HG03457 (cell line): Measurements from ENCODE around the gene GRID1.

Source experiments
- ATAC-seq: cut with Tn5 transposase; IDR thresholded peaks from one replicate; pipeline ENCODE4 v1.9.1; 2021; ENCODE audit warnings: moderate number of reproducible peaks; ENCODE audit not compliant: unreplicated experiment

The GRID1 gene

DNA sequence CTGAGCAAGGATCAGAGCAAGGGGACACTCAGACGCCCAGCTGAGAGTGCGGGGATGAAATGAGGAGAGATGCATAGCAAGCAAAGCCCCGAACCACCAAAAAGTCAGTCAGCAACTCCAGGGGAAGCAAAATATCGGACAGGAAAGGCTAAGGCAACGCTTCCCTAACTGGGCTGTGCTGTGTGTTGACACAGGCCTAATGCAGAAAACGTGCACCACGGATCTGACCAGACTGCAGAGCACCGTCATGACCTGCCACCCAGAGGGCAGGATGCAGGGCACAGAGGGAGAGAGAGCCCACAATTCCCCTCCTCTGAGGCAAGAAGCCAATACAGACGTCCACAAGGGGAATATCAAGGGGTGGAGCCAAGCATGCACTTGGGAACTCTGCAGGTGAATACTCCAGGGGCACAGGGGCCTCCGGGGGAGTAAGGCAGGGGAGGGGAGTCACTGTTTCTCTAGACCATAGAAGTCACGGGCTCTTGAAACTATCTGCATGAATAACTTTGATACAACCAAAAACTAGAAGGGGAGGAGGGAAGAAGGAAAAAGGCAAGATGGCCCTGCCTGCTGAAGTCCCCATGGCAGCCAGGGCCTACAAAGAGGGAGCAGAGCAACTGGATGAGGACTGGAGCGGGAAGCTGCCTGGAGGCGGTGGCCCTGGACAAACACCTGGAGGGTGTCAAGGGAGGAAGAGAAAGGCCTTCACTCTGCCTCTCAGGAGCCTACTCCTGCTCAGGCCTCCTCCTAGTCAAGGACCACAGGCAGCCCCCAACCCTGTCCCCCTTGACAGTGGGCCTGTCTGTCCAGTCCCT lies 26.2 kb downstream of the GRID1 start:
- ATAC-seq, result no peak

DNA sequence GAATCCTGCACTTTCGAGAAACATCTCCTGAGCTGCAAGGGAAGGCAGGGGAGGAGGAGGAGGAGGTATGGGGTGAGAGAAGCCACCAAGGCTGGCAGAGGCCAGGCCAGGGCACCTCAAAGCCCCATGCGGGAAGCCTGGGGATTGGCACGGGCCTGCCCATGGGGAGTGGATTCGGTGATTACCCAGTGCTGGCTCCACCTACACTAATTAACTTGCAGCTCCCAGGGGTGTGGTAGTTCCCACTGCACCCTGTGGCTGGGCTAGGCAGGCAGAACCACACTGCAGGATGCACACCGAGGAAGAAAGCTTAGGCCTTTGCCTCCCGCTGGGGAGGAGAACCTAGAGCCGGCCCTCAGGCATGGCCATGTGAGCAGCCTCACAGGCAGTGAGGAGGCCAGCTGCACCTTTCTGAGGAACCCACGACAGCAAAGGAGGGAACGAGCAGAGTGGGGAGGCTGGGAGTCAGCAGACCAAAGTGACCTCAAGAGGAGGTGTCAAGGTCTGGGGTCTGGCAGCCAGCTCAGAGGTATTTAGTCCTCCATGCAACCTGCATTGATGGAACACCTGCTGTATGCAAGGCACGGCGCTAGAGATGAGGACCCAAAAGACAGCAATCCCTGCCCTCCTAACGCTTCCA lies 27.2 kb downstream of the GRID1 start:
- no peak for ATAC-seq

DNA sequence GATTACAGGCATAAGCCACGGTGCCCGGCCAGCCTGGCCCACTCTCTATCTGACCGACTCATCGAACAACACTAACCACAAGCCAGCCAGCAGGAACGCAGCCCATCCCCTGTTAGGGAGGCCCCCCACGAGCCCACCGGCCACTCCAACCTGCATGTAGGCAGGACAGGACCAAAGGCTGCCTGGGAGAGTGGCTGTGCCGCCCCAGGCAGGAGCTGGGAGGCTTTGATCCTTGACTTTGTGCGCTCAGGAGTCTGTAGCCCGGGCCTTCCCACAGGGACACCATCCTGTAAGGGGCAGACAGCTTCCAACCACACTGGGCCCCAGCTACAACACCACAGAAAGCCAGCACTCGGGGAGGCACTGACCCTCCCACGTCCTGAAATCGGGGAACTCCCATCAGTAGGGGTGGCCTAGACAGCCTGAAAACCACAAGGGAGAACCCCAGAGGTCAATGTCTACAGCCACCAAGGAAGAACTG lies 29.4 kb downstream of the GRID1 start:
- ATAC-seq, result no peak

DNA sequence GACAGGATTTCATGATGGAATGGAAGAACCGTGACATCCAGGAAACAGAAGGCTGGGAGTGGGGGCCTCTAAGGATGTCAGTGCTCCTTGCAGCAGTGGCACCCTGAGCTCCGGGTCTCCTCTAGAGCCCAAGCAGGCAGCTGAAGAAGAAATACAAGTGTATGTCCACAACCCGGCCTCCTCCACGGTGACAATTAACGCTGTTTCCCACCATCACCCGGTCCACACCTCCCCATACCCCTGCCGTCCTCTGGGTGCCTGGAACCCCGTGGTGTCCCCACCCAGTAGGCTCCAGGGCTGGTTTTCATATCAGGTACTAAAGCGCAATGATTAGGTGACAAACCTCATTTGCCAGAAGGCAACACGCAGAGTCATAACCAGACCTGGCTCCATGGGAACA lies 30.3 kb downstream of the GRID1 start:
- ATAC-seq, result no peak

DNA sequence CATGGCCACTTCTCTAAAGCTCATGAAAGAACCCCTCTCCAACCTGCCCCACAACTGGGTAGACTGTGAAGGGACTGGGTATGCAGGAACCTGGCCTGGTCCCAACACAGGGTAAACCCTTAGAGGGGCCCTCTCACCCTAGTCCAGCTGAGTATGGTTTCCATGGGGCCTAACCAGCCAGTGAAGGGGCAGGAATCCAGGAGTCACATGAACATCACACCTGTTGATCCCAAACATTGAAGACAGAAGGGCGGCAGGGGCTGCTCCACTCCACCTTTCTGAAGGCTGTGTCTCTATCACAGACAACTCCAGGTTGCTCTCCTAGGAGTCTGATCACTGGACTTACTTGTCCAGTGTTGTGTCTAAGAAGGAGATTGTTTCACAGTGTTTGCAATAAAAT lies 30.8 kb downstream of the GRID1 start:
- ATAC-seq, result no peak

DNA sequence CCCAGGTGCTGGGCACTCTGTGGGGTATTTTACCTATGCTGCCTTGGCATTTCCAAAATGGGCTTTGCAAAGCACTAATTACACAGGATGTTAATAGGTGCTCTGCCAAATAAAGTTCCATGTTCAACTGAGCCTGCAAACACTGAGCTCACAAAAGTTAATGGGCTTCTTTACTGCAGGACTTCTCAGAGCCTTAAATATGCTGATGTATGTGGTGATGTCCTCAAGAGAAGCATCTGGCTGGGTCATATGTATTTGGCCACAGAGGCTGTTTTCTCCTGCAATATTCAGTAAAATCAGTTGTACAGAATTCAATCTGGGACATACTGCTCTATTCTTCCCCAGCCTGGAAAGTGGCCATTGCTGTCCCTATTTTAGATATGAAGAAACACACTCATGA lies 31.3 kb downstream of the GRID1 start:
- no peak for ATAC-seq

DNA sequence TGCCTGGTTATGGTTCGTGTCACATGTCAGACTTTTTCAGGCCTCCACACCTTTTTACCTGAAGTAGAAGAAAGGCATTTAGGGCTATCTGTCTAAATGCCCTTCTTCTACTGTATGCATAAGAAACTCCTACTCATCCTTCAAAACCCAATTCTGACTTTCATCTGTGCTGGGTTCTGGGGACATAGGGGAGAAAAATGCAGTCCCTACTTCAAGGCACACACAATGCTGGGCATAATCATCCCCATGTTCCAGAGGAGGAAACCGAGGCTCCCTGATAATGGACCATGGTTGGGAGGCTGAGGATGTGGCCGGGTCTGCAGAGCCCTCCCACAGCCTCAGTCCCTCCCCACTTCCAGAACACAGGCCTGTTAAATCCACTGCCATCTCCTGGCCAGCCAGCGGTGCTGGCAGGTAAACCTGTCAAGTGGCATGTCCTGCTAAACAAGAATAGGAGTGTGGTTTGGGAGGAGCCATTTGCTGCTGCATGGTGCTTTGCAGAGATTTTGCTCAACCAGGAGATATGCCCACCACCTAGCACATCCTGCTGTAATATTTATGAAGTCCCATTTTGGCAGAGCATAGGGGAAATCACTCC lies 32.0 kb downstream of the GRID1 start:
- no peak for ATAC-seq

DNA sequence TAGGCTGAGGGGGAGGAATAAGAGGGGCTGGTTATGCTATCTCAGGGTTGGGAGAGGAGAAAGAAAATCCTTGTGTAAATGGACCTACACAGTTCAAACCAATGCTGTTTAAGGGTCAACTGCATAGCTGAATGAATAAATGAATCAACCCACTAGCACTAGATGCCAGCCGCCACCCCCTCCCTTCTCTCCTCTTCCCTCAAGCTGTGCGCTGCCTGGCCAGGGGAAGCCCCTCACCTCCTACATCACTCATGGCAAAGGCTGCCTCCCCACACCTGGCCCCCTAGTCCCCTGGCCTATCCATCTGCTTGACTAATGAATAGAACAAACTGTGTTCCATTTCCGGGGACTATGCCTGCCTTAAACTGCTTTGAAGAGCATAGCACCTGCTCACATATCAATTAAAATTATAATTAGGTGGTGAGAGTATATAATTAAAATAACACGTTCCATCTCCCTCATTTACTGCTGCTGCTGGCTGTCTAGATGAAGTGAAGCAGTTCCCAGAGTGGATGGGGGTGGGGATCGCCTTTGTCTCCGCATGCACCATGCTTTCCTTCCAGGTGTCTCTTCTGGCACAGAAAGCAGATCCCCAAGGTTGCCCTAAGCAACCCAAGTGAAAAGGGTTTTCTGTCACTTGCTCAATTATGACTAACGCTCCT lies 32.6 kb downstream of the GRID1 start:
- ATAC-seq, result no peak

DNA sequence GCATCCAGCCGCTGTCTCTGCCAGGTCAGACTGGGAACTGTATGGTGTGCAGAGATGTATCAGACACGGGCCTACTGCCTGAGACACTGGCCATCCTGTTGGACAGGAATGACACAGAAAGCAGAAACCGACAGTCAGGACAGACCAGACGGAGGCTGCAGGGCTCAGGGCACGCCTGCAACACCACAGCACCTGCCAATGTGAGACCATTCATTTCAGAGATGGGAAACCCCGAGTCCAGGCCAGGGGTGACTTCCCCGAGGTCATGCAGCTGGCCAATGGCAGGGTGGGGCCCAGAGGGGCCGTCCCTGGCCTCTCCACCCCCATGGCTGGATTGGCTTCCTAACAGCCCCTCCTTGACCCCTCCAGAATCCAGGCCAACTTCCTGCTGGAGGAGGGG lies 34.7 kb downstream of the GRID1 start:
- ATAC-seq, result no peak

DNA sequence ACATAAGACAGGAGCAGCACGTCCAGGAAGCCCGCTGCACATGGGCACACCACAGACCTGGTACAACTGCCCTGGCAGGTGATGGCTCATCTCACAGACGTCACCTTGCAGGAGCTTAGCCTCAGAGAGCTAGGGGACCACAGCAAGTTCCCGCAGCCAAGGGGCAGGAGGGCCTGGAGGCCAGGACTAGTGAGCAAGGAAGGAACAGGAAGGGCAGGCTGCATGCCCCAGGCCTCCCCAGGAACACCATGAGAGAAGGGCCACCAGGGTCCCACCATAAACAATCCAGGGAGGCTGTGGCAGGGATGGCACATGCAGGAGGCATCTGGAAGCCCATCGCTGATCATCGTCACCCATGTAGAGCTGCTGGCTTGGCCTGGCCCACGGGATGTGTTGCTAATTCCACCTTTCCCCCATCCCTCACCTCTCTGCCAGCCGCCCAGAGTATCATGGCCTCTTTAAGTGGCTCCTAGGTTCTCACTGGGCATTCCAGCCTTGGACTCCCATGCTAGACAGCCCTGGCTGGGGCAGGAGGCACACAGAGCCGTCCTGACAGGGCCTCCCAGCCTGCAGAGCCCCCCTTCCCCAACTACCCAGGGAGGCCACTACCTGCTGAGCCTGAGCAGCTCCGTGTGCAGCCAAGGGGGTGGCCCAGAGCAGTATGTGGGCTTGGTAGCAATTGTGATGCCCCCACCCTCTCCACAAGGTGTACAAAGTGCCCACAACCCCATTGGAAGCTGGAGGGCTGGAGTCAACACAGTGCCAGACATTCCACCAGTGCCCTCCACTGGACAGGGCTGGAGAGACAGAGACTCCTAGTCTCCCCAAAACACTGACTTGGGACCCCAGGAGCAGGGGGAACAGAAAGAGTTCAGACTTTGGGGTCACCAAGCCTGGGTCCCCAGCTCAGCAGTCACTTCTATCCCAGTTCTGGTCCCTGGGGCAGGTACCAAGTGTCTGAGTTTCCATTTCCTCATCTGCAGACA lies 35.5 kb downstream of the GRID1 start:
- no peak for ATAC-seq

DNA sequence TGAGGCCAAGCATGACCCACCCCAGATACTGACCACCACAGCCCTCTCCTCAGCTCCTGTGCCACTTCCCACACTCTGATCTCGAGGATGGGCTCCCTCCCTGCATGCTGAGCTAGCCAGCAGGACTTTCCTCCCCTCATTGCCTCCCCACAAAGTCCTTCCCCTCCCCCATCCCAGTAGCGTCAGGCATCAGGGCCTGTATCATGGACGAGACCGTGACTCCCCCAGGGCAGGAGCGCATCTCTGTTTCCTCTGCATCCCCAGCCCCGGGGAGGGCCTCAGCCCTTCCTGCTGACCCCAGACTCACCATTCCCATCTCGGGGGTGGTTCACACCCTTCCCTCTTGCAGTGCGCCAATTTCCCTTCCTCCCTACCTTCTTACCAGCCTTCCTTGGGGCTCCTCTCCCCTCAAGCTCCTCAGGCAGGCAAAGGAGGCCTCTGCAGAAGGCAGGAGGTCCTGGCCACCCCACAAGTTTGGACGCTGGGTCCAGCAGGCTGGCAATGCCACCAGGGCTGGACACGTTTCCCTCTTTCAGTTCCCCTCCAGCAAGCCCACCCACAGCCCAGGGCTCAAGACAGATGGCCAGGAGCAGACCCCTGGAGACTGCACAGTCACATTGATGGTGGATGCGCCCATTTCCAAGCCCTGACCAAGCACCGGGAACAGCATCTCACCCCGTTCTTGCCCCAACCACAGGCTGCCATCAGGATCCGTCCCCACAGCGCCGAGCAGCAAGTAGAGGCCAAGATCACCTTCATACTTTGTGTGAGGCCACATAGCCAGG lies 36.5 kb downstream of the GRID1 start:
- no peak for ATAC-seq

DNA sequence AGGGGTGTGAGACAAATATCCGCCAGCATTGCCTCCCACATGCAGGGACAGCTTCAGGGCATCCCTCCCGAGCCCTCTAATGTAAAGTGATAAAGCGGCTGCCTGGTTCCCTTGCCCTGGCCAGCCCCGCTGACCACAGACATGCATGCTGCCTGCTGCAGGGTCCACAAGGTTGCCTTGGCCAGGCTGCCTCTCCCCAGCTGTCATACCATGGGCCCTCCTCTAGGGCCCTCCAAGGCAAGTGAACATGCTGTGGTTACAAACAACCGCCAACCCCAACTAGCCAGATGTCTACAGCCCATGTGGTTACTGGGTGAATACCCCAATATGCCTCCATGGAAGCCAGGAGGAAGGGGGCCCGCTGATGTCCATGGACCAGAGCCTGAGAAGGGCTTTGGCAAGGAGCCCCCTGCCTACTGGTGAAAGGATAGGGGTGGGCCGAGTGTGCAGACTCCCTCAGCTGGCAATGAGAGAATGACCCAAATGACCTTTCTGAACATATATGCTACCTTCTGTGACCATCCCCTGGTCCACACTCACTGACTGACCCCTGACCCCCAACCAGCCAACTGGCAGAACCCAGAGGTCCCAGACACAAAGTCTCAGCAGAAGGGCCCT lies 37.4 kb downstream of the GRID1 start:
- no peak for ATAC-seq

DNA sequence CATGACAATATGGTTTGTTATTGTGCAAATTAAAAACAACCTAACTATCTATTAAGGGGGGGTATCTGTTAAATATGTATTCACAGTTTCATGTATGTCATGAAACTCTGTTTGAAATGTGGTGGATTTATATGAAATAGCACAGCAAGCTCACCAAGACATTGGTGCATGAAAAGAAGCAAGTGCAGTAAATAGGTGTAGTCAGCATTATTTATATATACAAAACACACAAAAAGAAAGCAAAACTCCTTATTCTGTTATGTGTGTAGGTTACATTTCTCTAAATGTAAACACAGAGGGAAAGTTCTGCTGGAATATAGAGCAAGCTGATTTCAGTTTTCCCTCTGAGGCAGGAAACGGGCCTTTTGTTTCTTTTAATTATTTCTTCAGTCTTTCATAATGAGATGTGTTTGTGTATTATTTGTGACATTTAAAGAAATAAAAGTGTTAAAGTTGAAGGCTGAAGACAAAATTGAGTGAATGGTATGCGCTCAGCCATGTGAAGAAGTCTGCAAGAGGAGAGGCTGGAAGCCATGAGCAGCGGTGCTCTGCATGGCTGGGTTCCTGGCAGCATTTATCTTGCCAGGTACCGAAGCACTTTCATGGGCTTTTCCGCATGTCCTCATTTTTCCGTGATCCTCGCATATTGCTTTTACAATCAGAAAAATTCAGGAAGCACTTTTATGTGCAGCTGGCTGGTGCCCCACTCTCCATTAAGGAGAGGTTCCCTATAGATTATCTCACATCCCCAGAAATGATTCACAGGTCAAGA lies 38.5 kb downstream of the GRID1 start:
- no peak for ATAC-seq

DNA sequence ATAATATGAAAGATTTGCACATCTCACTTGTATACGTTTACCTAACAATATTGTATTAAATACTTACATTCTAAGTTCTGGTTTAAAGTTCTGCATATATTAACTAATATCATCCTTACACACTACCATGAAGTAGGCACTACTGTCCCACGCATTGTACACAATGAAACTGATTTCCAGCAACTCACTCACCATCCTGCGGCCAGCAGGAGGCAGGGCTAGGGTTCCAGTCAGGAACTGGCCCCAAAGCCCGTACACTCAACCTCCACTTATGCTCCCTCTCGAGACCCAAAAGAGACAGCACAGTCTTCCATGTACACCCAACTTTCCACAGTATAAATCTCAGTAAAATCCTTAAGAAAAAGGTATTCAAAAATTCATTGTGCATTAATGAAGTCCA lies 41.4 kb downstream of the GRID1 start:
- ATAC-seq, result no peak

DNA sequence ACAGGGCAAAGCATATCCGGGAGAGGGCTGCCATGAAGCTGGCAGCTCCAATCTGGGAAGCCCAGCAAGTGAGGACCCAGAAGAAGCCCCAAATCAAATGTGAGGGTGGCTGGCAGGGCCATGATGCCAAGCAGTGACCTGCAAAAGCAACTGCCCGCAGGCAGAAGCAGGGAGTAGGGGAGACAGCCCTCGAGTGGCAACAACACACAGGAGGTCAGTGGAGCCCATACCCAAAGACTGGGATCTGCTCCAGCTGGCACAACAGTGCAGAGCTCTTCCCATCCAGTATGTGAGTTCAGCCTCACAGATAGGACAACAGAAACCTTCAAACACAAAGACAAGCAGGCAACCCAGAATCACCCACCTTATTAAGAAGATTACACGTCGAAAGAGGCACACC lies 45.0 kb downstream of the GRID1 start:
- ATAC-seq, result no peak

DNA sequence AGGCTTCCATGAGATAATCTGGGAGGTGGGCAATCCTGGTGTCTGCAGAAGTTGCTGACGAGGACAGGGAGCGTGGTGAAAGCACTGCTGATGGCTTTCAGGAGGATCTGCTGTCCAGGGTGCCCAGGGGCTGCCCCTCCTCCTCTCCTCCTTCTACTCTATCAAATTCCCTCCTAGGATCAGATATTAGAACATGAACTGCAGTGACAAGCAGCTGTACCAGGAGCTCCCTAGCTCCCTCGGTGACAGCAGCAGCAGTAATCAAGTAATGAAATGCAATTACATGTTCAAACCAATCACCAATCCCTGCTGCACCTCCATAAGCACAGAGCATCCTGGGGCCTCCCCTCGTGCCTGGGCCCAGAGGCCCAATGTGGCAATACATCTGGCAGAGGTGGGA lies 46.9 kb downstream of the GRID1 start:
- no peak for ATAC-seq

DNA sequence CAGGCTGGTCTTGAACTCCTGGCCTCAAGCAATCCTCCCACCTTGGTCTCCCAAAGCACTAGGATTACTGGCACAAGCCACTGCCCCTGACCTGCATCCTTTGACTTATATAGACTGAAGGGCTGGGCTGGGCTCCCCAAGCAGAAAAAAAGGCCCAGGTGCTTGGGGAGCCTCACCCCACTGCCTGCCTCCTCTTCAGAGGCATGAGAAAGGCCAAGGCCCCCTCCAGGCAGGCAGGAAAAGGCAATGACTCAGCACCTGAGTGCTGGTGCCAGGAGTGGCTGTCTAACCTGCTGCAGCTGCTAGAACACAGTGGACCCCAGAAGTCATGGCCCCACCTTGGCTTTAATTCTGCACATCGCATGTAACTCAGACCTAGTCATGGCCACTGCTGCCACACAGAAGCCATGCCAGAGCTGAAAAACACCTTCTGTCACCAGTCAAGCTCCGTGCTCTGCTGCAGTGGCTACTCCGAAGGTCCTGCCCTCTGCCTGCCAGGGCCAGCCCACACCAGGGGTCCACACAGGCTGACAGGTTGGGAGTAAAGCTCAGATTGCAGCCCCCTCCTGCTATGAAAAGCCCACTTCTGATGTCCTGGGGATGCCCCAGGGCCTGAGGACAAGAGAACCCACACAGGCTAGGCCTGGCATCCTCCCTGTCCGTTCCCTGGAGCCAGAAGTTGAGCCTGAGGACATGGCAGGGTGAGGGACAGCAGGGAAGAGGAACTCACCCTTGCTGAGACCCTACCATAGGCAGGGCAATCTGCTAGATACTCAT lies 48.5 kb downstream of the GRID1 start:
- ATAC-seq, result no peak

DNA sequence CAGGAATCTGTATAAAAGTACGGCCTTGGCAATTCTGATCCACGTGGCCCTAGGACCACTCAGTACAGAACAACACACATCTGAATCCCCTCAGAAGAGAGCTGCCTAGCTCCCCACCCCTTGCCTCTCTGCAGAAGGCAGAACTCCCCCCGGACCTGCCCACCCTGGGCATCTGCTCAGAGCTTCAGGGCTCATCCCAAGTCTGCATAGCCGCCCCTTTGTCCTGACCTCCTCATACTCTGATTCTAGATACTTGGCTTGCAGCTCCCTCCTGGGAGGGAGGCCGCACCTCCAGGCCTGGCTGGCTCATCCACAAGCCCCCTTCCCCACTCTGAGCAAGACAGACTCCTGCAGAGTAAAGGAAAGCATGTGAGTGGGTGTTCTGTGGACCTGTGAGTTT lies 49.6 kb downstream of the GRID1 start:
- no peak for ATAC-seq
